GM21515 (cell line): ENCODE results near the gene CPLX1.

Experiments used
- ATAC-seq: cut with Tn5 transposase; IDR thresholded peaks from one replicate; pipeline ENCODE4 v1.9.1; 2021; ENCODE audit not compliant: unreplicated experiment

Gene CPLX1

GRCh38 chr4:856225-856901 lies 30.4 kb upstream of the CPLX1 start:
- no peak for ATAC-seq

- ATAC-seq = no peak
Observed at GRCh38 chr4:855880-856224, 29.9 kb upstream of the CPLX1 start.

- no peak for ATAC-seq
Observed at GRCh38 chr4:854356-854755, 28.4 kb upstream of the CPLX1 start.

GRCh38 chr4:853416-853781 lies 27.5 kb upstream of the CPLX1 start:
- no peak for ATAC-seq

GRCh38 chr4:851701-852430 lies 25.9 kb upstream of the CPLX1 start:
- no peak for ATAC-seq

- no peak for ATAC-seq
Observed at GRCh38 chr4:850323-850945, 24.5 kb upstream of the CPLX1 start.

- no peak for ATAC-seq
Observed at GRCh38 chr4:849478-850175, 23.7 kb upstream of the CPLX1 start.

GRCh38 chr4:848803-849477 lies 23.0 kb upstream of the CPLX1 start:
- ATAC-seq = no peak

GRCh38 chr4:848307-848691 lies 22.4 kb upstream of the CPLX1 start:
- ATAC-seq = no peak

- no peak for ATAC-seq
Observed at GRCh38 chr4:845836-846251, 19.9 kb upstream of the CPLX1 start.

- ATAC-seq = no peak
Observed at GRCh38 chr4:845233-845835, 19.4 kb upstream of the CPLX1 start.

- no peak for ATAC-seq
Observed at GRCh38 chr4:844752-845232, 18.9 kb upstream of the CPLX1 start.

- no peak for ATAC-seq
Observed at GRCh38 chr4:839675-840443, 13.9 kb upstream of the CPLX1 start.

- ATAC-seq = no peak
Observed at GRCh38 chr4:837772-838171, 11.8 kb upstream of the CPLX1 start.

GRCh38 chr4:836750-837301 lies 10.9 kb upstream of the CPLX1 start:
- no peak for ATAC-seq

- ATAC-seq = no peak
Observed at GRCh38 chr4:836003-836511, 10.1 kb upstream of the CPLX1 start.

GRCh38 chr4:835148-836002 lies 9.4 kb upstream of the CPLX1 start:
- ATAC-seq = no peak

- ATAC-seq = no peak
Observed at GRCh38 chr4:834368-835147, 8.6 kb upstream of the CPLX1 start.
